Measurements from ENCODE around the gene FGFRL1. TPM values are rescaled to one million over a fixed set of nuclear protein-coding genes. Genes with fewer than 3 reads are reported as not detected.
A peak's percentile ranks its signal among the peaks of the same experiment; 100 is the strongest.

The FGFRL1 gene
- total and polyA plus RNA-seq, 2 of the 13 experiments (the other 11 are each of a cell fraction or from before 2014, with no cell fraction given) = 19.1 to 30.6 TPM

- no peak for TF ChIP-seq BCL3 (CRISPR knock-in tag; IDR thresholded peaks at IDR 0.05)
- TF ChIP-seq RARG (CRISPR knock-in tag; IDR thresholded peaks at IDR 0.05; ENCODE audit: low read depth) = no peak
- TF ChIP-seq TFDP2 (CRISPR knock-in tag; IDR thresholded peaks at IDR 0.05) = 0 out of 2 replicates have a peak, but pooled peaks have one; percentile 28
- no peak for TF ChIP-seq DR1 (CRISPR knock-in tag; IDR thresholded peaks at IDR 0.05)
- TF ChIP-seq THYN1 (CRISPR knock-in tag; IDR thresholded peaks at IDR 0.05; ENCODE audit: borderline replicate concordance, low read depth) = no peak
- no peak for TF ChIP-seq ZNF709 (CRISPR knock-in tag; IDR thresholded peaks at IDR 0.05)
- TF ChIP-seq, protein P1, sequence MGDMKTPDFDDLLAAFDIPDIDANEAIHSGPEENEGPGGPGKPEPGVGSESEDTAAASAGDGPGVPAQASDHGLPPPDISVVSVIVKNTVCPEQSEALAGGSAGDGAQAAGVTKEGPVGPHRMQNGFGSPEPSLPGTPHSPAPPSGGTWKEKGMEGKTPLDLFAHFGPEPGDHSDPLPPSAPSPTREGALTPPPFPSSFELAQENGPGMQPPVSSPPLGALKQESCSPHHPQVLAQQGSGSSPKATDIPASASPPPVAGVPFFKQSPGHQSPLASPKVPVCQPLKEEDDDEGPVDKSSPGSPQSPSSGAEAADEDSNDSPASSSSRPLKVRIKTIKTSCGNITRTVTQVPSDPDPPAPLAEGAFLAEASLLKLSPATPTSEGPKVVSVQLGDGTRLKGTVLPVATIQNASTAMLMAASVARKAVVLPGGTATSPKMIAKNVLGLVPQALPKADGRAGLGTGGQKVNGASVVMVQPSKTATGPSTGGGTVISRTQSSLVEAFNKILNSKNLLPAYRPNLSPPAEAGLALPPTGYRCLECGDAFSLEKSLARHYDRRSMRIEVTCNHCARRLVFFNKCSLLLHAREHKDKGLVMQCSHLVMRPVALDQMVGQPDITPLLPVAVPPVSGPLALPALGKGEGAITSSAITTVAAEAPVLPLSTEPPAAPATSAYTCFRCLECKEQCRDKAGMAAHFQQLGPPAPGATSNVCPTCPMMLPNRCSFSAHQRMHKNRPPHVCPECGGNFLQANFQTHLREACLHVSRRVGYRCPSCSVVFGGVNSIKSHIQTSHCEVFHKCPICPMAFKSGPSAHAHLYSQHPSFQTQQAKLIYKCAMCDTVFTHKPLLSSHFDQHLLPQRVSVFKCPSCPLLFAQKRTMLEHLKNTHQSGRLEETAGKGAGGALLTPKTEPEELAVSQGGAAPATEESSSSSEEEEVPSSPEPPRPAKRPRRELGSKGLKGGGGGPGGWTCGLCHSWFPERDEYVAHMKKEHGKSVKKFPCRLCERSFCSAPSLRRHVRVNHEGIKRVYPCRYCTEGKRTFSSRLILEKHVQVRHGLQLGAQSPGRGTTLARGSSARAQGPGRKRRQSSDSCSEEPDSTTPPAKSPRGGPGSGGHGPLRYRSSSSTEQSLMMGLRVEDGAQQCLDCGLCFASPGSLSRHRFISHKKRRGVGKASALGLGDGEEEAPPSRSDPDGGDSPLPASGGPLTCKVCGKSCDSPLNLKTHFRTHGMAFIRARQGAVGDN (CRISPR knock-in tag; IDR thresholded peaks at IDR 0.05) = peak; percentile 6; the same call in 1 of the 2 replicates
- TF ChIP-seq, protein P2, sequence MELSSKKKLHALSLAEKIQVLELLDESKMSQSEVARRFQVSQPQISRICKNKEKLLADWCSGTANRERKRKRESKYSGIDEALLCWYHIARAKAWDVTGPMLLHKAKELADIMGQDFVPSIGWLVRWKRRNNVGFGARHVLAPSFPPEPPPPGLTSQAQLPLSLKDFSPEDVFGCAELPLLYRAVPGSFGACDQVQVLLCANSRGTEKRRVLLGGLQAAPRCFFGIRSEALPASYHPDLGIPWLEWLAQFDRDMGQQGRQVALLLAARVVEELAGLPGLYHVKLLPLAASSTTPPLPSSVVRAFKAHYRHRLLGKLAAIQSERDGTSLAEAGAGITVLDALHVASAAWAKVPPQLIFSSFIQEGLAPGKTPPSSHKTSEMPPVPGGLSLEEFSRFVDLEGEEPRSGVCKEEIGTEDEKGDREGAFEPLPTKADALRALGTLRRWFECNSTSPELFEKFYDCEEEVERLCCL (CRISPR knock-in tag; IDR thresholded peaks at IDR 0.05; ENCODE audit: borderline replicate concordance) = no peak
- peak; percentile 54; the same call in 1 of the 2 replicates for TF ChIP-seq MAZ (IDR thresholded peaks at IDR 0.05; ENCODE audit: borderline replicate concordance, low read depth, low read length)
- TF ChIP-seq MAZ (CRISPR knock-in tag; IDR thresholded peaks at IDR 0.05; ENCODE audit: low read depth) = no peak
- no peak for TF ChIP-seq CSRNP2 (CRISPR knock-in tag; conservative IDR thresholded peaks at IDR 0.05; ENCODE audit: low read depth)
- TF ChIP-seq MTA1 (CRISPR knock-in tag; IDR thresholded peaks at IDR 0.05; ENCODE audit: borderline replicate concordance) = 0 out of 2 replicates have a peak, but pooled peaks have one; percentile 28
- TF ChIP-seq ZNF569 (CRISPR knock-in tag; IDR thresholded peaks at IDR 0.05; ENCODE audit: borderline replicate concordance) = no peak
- no peak for TF ChIP-seq AHR (CRISPR knock-in tag; IDR thresholded peaks at IDR 0.05)
- no peak for TF ChIP-seq RXRA (CRISPR knock-in tag; IDR thresholded peaks at IDR 0.05)
- no peak for TF ChIP-seq AGO1 (IDR thresholded peaks at IDR 0.05; ENCODE audit: low read depth, low read length, poor library complexity, severe bottlenecking)
- no peak for TF ChIP-seq ZNF30 (CRISPR knock-in tag; IDR thresholded peaks at IDR 0.05)
- peak; percentile 16 for TF ChIP-seq HNRNPK (IDR thresholded peaks at IDR 0.05; ENCODE audit: low read depth, low read length, poor library complexity, severe bottlenecking)
- TF ChIP-seq GABPA (IDR thresholded peaks at IDR 0.05; ENCODE audit: low read depth, low read length) = no peak
- TF ChIP-seq GABPA (CRISPR knock-in tag; IDR thresholded peaks at IDR 0.05; ENCODE audit: low read depth) = 0 out of 2 replicates have a peak, but pooled peaks have one; percentile 19
Measured at GRCh38 chr4:1011022-1011665, at the start of gene FGFRL1 (continued).

Measured in HepG2 (cell line).